Dedifferentiated amniotic fluid mesenchymal stem cell (primary cell): ENCODE data around the gene HUWE1.
"Not testable (repeated sequence)": the region's sequence is repeated elsewhere in the genome, so short reads cannot be mapped to it uniquely, and the experiment has no call there.

ENCODE experiments used
- DNase-seq: peaks from one replicate; pipeline ENCODE4 v3.0.0-alpha.2; 2016; ENCODE audit errors: extremely low spot score

HUWE1 gene

DNA sequence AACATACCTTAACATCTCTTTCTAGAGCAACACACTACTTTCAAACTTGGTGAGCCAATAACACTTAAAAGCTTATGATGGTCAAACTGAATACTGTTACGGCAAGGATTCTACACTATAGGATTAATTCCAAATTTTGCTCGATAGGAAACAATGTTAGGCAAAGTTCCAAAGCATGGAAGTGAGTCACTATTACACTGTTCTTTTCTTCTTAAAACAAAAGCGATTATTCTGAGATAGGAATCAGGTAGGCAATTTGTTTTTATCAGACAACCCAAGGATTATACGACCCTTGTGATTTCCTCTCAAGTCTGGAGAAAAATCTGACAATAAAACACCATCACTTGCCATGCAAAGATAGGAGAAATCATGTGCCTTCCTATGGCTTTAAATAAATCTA lies 81.5 kb downstream of the HUWE1 start:
- DNase-seq = no peak

GRCh38 chrX:53599781-53600396 lies 86.6 kb downstream of the HUWE1 start:
- DNase-seq = no peak

- DNase-seq = no peak
These were observed 88.3 kb downstream of the HUWE1 start for GRCh38 chrX:53598169-53598568.

DNA sequence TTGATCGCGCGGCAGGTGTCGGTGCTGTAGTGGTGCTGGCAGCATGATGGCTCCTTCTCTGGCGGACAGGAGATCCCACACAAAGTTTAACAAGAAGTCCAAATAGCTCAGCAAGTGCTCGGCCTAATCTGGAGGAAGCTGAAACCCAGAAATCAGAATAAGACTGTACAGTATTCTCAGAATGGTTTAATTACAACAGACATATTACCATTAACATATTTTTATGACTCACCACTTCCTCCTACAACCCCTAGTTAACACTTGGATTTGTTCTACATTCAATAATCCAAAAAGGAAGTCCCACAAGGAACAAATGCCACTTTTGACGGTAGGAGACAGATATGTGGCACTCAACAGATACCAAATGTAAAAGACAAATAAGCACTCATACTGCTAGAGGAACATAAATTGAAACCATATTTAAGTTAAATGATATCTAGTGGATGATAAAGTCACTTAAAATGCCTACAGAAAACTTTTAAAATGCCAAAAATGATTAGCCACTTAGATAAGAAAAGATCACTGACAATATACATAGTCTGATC lies 91.2 kb downstream of the HUWE1 start:
- no peak for DNase-seq

DNA sequence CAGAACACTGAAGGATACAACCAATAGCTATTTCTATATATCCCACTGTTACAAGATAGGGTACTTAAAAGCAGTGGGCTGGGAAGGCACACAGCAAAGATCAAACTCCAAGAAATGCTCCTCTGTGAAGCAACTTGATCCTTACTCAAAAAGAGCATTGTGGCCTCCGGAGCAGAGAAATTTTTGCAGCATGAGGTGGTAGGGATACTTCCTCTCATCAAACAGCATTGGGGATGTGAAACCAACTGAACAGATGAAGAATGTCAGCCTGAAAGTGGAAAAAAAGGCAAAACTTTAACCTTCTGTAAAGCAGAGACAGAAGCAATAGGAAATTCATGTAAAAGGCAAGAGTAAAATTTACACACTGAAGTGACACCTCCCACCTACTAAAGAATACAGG lies 92.2 kb downstream of the HUWE1 start:
- DNase-seq = peak; percentile 22

DNA sequence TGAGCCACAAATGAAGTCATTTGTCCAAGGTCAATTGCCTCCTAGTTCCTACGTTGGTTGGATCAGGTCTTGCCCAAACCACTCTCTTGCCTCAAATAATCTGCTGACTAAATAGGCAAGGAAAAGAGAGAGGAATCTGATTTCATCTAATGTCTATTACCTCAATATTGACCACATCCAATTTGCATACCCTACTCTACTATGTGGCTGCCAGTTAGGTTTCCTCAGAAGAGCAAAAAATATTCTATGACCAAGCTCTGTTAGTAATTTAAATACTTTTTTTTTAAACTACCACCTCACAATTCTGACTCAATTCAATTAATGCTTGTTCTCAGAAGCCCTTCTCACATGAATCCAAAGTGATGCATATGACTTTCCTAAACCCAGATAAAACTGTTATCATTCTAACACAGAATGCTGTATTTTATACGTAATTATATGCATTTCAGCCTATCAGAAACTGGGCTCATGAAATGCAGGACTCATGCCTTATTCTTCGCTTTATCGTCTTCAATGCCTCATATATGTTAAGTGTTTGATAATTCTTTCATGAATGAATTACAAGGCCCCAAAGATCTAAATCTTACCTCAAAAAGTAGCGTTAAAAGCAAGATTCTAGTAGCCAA lies 98.6 kb downstream of the HUWE1 start:
- no peak for DNase-seq

DNA sequence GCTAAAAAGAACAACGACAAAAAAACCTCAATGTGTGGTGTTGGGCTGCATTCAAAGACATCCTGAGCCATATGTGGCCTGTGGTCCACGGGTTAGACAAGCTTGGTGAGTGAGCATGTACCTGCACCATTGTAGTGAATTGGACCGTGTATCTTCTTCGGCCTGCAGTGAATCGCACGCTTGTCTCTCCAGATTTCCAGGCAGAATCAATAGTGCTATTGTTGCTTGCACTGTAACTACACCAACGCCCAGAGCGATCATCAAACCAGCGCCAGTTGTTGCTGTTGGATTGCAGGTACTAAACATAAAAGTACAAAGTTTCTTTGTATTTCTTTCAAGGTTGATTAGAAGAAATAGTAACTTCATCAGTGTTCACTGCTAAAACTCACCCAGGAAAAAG lies 101.6 kb downstream of the HUWE1 start:
- DNase-seq = no peak

GRCh38 chrX:53583571-53583970 lies 102.9 kb downstream of the HUWE1 start:
- DNase-seq = no peak

- DNase-seq = no peak
These were observed 105.6 kb downstream of the HUWE1 start for GRCh38 chrX:53580742-53581504.

GRCh38 chrX:53571494-53571893 lies 115.0 kb downstream of the HUWE1 start:
- DNase-seq = no peak

- no peak for DNase-seq
These were observed 123.2 kb downstream of the HUWE1 start for GRCh38 chrX:53563324-53563723.

DNA sequence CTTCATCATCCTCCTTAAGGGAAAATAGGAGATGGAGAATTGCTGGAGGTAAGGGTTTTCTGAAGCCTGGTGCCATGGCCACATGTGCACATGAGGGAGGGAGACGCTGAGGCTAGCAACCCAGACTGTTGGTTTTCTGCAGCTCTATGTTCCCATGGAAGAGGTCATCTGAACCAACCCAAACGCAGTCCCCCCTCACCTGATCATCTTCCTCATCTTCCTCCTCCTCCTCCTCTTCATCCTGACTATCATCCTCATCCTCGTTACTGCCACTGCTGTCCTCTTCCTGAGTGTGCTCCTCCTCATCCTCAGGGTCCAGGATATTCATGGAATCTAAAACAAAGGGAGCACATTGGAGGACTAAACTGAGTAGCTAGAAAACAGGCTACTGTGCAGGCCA lies 124.6 kb downstream of the HUWE1 start:
- no peak for DNase-seq

- DNase-seq = no peak
These were observed 127.9 kb downstream of the HUWE1 start for GRCh38 chrX:53558646-53559045.

DNA sequence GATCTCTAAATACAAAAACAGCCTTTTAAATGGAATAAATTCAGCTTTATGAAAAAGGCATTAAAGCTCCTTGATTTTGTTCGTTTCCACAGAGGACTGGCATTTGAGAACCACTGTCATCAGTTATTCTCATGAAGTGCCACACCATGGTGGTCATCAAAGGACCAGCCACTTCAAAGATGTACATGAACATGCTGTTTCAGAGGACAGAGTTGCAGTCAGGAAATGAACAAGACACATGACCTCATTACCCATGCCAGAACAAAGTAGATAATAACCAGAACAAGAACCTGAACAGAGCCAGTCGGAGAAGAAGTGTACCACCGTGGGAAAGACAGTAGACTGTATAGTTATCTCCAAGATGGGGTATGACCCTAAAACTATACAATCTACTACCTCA lies 129.7 kb downstream of the HUWE1 start:
- DNase-seq = no peak

DNA sequence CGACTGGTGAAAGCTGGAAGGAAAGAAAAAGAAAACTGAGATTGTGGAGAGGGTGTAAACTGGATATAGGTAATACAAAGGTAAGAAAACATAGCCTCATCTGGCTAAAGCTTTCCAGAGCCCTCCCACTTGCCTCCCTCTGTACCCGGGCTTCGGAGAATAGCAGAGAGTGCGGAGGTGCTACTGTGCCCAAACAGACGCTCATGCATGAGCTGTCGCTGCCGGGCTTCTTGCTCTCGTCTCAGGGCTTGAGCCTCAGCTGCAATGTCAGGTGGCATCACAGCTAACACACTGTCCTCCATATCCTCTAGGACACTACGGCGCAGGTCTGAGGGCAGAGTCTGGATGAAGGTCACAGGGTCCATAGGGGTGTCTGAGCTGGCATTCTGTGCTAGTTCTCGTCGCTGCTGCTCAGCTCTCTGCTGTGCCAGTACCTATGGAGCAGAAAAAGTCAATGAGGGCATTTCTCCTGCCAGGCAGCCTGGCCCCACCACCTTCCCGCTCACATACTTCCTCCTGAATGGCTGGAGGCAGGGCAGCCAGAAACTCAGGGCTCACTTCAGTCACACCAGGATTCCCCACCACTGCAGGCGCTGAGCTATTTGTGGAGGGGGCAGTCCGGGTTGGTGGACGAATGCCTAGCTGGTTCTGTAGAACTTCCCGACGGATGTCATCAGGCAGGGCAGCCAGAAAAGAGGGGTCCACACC lies 135.6 kb downstream of the HUWE1 start:
- DNase-seq = no peak

DNA sequence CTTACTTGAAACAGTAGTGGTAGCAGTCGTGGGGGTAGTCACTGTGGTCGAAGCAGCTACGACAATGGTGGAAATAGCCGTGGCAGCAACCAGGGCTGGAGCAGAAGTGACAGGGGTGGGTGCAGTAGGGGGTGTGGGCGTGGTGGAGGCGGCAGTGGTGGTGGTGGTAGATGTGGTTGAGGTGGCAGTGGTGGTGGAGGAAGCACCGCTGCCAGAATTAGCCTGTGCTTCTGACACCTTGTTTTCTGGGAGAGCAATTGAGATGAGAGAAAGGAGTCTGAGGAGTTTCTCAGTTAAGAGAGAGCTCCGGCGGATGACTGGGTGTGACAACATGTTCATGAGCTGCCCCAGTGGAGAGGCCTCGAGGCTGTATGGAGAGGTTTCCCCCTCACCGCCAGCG lies 138.9 kb downstream of the HUWE1 start:
- DNase-seq = no peak

- DNase-seq = no peak
These were observed 141.6 kb downstream of the HUWE1 start for GRCh38 chrX:53544936-53545335.

DNA sequence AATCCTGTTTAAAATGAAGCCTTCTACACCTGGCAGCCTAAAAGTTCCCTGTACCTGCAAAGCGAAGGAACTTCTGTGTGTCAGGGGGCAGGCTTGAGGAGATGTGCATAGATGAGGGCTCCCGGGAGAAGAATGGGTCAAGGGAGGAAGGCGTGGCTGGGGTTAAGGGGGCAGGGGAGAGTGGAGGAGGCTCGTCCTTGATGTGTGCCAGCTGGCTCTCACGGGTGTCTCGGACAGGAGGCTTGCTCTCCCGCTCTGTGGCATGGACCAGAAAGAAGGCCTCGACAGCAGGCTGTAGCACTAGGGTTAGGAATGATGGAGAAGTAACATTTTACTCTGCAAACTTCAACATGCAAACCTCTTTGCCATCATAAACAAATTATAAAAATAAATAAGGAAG lies 147.7 kb downstream of the HUWE1 start:
- DNase-seq = no peak

DNA sequence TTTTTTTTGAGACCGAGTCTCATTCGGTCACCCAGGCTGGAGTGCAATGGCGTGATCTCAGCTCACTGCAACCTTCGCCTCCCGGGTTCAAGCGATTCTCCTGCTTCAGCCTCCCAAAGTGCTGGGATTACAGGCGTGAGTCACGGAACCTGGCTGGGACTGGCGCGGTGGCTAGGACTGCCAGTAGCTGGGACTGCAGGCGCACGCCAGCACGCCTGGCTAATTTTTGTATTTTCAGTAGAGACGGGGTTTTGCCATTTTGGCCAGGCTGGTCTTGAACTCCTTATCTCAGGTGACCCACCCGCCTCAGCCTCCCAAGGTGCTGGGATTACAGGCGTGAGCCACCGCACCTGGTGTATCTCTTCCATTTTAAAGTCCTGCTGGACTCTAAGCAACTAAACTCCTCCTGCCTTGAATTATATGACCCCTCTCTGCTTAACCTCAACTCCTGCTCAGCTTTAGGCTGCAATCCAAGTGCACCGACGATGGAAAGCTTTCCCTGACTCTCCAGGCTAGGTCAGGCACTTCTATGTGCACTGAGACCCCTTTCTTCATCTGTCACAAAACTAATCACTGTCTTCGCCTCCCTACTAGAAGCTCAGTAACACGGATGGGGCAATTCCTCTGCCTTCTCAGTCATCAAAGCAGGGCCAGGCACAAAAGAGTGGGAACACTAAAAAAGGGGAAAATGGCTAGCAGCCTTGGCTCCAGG lies 155.1 kb downstream of the HUWE1 start:
- not testable (repeated sequence) for DNase-seq

- DNase-seq = no peak
These were observed 159.5 kb downstream of the HUWE1 start for GRCh38 chrX:53526999-53527398.

- DNase-seq = no peak
These were observed 175.2 kb downstream of the HUWE1 start for GRCh38 chrX:53511322-53511721.

DNA sequence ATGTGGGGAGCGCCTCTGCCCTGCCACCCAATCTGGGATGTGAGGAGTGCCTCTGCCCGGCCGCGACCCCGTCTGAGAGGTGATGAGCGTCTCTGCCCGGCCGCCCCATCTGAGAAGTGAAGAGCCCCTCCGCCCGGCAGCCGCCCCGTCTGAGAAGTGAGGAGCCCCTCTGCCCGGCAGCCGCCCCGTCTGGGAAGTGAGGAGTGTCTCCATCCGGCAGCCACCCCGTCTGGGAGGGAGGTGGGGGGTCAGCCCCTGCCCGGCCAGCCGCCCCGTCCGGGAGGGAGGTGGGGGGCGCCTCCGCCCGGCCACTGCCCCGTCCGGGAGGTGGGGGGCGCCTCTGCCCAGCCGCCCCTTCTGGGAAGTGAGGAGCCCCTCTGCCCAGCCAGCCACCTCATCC lies 182.5 kb downstream of the HUWE1 start:
- not testable (repeated sequence) for DNase-seq
